ENCODE results near the gene CCDC197.

Gene CCDC197

GRCh38 chr14:94024549-94024948 is 27.4 kb downstream of the CCDC197 start:
- TF ChIP-seq CTCF (IDR thresholded peaks at IDR 0.05; ENCODE audit: low read depth, low read length, missing control alignments), result no peak
- DNase-seq (ENCODE audit: low read depth), result no peak
- no peak overlapping the region for H3K4me3 ChIP-seq (ENCODE audit: low read depth, low read length)

GRCh38 chr14:94025720-94026119 is 28.6 kb downstream of the CCDC197 start:
- no peak for DNase-seq (ENCODE audit: low read depth)
- H3K4me3 ChIP-seq (ENCODE audit: low read depth, low read length), result no peak overlapping the region

GRCh38 chr14:94026173-94026888 is 29.2 kb downstream of the CCDC197 start, which contains the start of gene OTUB2:
OTUB2 (plus strand) TSS chr14:94026340; CDS start chr14:94026538, 198 bp downstream.
- peak; percentile 93 for DNase-seq (ENCODE audit: low read depth)
- peak within 1 kb of the TSS; percentile 49 for H3K4me3 ChIP-seq (ENCODE audit: low read depth, low read length)
- TF ChIP-seq CTCF (IDR thresholded peaks at IDR 0.05; ENCODE audit: low read depth, low read length, missing control alignments), result no peak

More at GRCh38 chr14:94025720-94026119, 28.6 kb downstream of the CCDC197 start:
- TF ChIP-seq CTCF (IDR thresholded peaks at IDR 0.05; ENCODE audit: low read depth, low read length, missing control alignments), result no peak

- TF ChIP-seq CTCF (IDR thresholded peaks at IDR 0.05; ENCODE audit: low read depth, low read length, missing control alignments), result no peak
- peak overlapping the region; percentile 49 for H3K4me3 ChIP-seq (ENCODE audit: low read depth, low read length)
- no peak for DNase-seq (ENCODE audit: low read depth)
Observed at GRCh38 chr14:94026889-94027469, 29.9 kb downstream of the CCDC197 start.

GRCh38 chr14:94027566-94028449 is 30.7 kb downstream of the CCDC197 start:
- DNase-seq (ENCODE audit: low read depth), result no peak
- TF ChIP-seq CTCF (IDR thresholded peaks at IDR 0.05; ENCODE audit: low read depth, low read length, missing control alignments), result no peak
- H3K4me3 ChIP-seq (ENCODE audit: low read depth, low read length), result no peak overlapping the region

- H3K4me3 ChIP-seq (ENCODE audit: low read depth, low read length), result no peak overlapping the region
- no peak for DNase-seq (ENCODE audit: low read depth)
- TF ChIP-seq CTCF (IDR thresholded peaks at IDR 0.05; ENCODE audit: low read depth, low read length, missing control alignments), result no peak
Observed at GRCh38 chr14:94028450-94028826, 31.3 kb downstream of the CCDC197 start.
